HepG2 (cell line): ENCODE data around the gene TECPR1. TPM values are rescaled to one million over a fixed set of nuclear protein-coding genes. Genes with fewer than 3 reads are reported as not detected.

Experiments used
- CENPX ChIP-seq: sonication (generic); formaldehyde crosslinking; IDR thresholded peaks from 2 replicates; pipeline ENCODE4 v1.9.0; 2021; ENCODE audit warnings: mild to moderate bottlenecking, missing genetic modification reagents, moderate library complexity
- DNMT3B ChIP-seq: conservative IDR thresholded peaks from 2 replicates; pipeline ENCODE4 v1.6.1; 2016; ENCODE audit warnings: missing biosample characterization, control low read depth
- EZH2 ChIP-seq: conservative IDR thresholded peaks from 2 replicates; pipeline ENCODE4 v1.6.1; 2012; ENCODE audit warnings: mild to moderate bottlenecking, low read depth, low read length, moderate library complexity
- FOXP4 ChIP-seq: sonication (generic); formaldehyde crosslinking; IDR thresholded peaks from 2 replicates; pipeline ENCODE4 v1.4.0; 2020; ENCODE audit warnings: missing genetic modification reagents
- MED1 ChIP-seq: sonication (generic); formaldehyde crosslinking; IDR thresholded peaks from 2 replicates; pipeline ENCODE4 v1.4.0; 2020; ENCODE audit warnings: missing genetic modification reagents
- PHF8 ChIP-seq: sonication (generic); formaldehyde crosslinking; IDR thresholded peaks from 2 replicates; pipeline ENCODE4 v1.5.0; 2020; ENCODE audit warnings: missing genetic modification reagents
- SALL1 ChIP-seq: sonication (generic); formaldehyde crosslinking; IDR thresholded peaks from 2 replicates; pipeline ENCODE4 v1.8.0; 2022; ENCODE audit warnings: mild to moderate bottlenecking, missing genetic modification reagents
- SIX1 ChIP-seq: sonication (generic); formaldehyde crosslinking; IDR thresholded peaks from 2 replicates; pipeline ENCODE4 v1.4.0; 2020; ENCODE audit warnings: missing genetic modification reagents, borderline replicate concordance
- SIX4 ChIP-seq: sonication (generic); formaldehyde crosslinking; IDR thresholded peaks from 2 replicates; pipeline ENCODE4 v1.4.0; 2020; ENCODE audit warnings: missing genetic modification reagents
- TAF15 ChIP-seq: fragments of 200-400 bp; formaldehyde crosslinking; IDR thresholded peaks from one replicate; pipeline ENCODE4 v1.6.1; 2018; ENCODE audit warnings: mild to moderate bottlenecking, low read depth, low read length; ENCODE audit not compliant: poor library complexity, severe bottlenecking
- ZBTB20 ChIP-seq: sonication (generic); formaldehyde crosslinking; IDR thresholded peaks from 2 replicates; pipeline ENCODE4 v1.8.1; 2023; ENCODE audit warnings: missing genetic modification reagents, low read depth, mild to moderate bottlenecking, borderline replicate concordance
- ZEB1 ChIP-seq: IDR thresholded peaks from 2 replicates; pipeline ENCODE4 v1.6.1; 2012; ENCODE audit warnings: mild to moderate bottlenecking, low read depth, inconsistent platforms; ENCODE audit not compliant: insufficient replicate concordance
- ZFP36L1 ChIP-seq: sonication (generic); formaldehyde crosslinking; IDR thresholded peaks from 2 replicates; pipeline ENCODE4 v1.8.0; 2022; ENCODE audit warnings: mild to moderate bottlenecking, missing genetic modification reagents, moderate library complexity
- ZGPAT ChIP-seq: IDR thresholded peaks from 2 replicates; pipeline ENCODE4 v1.6.1; 2016; ENCODE audit warnings: mild to moderate bottlenecking
- ZIK1 ChIP-seq: sonication (generic); formaldehyde crosslinking; IDR thresholded peaks from 2 replicates; pipeline ENCODE4 v1.5.0; 2020; ENCODE audit warnings: mild to moderate bottlenecking, low read depth, missing genetic modification reagents, borderline replicate concordance
- ZNF558 ChIP-seq: sonication (generic); formaldehyde crosslinking; IDR thresholded peaks from 2 replicates; pipeline ENCODE4 v1.9.0; 2022; ENCODE audit warnings: mild to moderate bottlenecking, missing genetic modification reagents, borderline replicate concordance
- ZNF674 ChIP-seq: sonication (generic); formaldehyde crosslinking; IDR thresholded peaks from 2 replicates; pipeline ENCODE4 v1.5.0; 2020; ENCODE audit warnings: low read depth, mild to moderate bottlenecking, missing genetic modification reagents
- ZNF816 ChIP-seq: sonication (generic); formaldehyde crosslinking; IDR thresholded peaks from 2 replicates; pipeline ENCODE4 v1.8.0; 2022; ENCODE audit warnings: missing genetic modification reagents, mild to moderate bottlenecking, borderline replicate concordance
- polyA plus RNA-seq, 8 experiments: library from polyadenylated mRNA; depleted of rRNA in 3 of 8; stranded (reverse) in 7 of 8; unstranded in 1 of 8; fragments of >200 nt; fragmentation: Illumina TruSeq in 4 of 8; extraction: Trizol in 4 of 8; gene quantifications; 2 replicates each; pipeline versions ENCODE4 v1.2.1 to v1.2.3, GENCODE V29; 2011 to 2016; ENCODE audit warnings: low read depth in 4 of 8, missing spikeins in 1 of 8, mixed read lengths in 1 of 8; ENCODE audit not compliant: insufficient read depth in 1 of 8
- total RNA-seq, 5 experiments: library from RNA; depleted of rRNA; stranded (reverse); fragments of >200 nt; fragmentation: Illumina TruSeq; extraction: Trizol; gene quantifications; 2 replicates each; pipeline ENCODE4 v1.2.3, GENCODE V29; 2016; ENCODE audit warnings: low read depth in 1 of 5
- TF ChIP-seq, protein P1 (sequence below): sonication (generic); formaldehyde crosslinking; IDR thresholded peaks from 2 replicates; pipeline ENCODE4 v1.5.0; 2020; ENCODE audit warnings: mild to moderate bottlenecking, missing genetic modification reagents, borderline replicate concordance

TECPR1 gene
- total and polyA plus RNA-seq, 2 of the 13 experiments (the other 11 are each of a cell fraction or from before 2014, with no cell fraction given): 2.3 to 6.3 TPM

GRCh38 chr7:98252425-98253054 lies 508 bp upstream of the TECPR1 start (continued):
- no peak; the same call in 1 of the 2 replicates for TF ChIP-seq MED1
- TF ChIP-seq ZBTB20: no peak
- 0 out of 2 replicates have a peak, but pooled peaks have one; percentile 72 for TF ChIP-seq ZNF558 (CRISPR knock-in tag)
- peak; percentile 42; the same call in 1 of the 2 replicates for TF ChIP-seq ZNF816
- no peak for TF ChIP-seq EZH2
- no peak for TF ChIP-seq TAF15
- no peak for TF ChIP-seq ZIK1
- TF ChIP-seq SALL1: peak; percentile 46; the same call in 1 of the 2 replicates
- TF ChIP-seq, protein P1, sequence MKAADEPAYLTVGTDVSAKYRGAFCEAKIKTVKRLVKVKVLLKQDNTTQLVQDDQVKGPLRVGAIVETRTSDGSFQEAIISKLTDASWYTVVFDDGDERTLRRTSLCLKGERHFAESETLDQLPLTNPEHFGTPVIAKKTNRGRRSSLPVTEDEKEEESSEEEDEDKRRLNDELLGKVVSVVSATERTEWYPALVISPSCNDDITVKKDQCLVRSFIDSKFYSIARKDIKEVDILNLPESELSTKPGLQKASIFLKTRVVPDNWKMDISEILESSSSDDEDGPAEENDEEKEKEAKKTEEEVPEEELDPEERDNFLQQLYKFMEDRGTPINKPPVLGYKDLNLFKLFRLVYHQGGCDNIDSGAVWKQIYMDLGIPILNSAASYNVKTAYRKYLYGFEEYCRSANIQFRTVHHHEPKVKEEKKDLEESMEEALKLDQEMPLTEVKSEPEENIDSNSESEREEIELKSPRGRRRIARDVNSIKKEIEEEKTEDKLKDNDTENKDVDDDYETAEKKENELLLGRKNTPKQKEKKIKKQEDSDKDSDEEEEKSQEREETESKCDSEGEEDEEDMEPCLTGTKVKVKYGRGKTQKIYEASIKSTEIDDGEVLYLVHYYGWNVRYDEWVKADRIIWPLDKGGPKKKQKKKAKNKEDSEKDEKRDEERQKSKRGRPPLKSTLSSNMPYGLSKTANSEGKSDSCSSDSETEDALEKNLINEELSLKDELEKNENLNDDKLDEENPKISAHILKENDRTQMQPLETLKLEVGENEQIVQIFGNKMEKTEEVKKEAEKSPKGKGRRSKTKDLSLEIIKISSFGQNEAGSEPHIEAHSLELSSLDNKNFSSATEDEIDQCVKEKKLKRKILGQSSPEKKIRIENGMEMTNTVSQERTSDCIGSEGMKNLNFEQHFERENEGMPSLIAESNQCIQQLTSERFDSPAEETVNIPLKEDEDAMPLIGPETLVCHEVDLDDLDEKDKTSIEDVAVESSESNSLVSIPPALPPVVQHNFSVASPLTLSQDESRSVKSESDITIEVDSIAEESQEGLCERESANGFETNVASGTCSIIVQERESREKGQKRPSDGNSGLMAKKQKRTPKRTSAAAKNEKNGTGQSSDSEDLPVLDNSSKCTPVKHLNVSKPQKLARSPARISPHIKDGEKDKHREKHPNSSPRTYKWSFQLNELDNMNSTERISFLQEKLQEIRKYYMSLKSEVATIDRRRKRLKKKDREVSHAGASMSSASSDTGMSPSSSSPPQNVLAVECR (CRISPR knock-in tag): peak; percentile 72
- TF ChIP-seq SIX1 (CRISPR knock-in tag): no peak
- TF ChIP-seq SIX4 (CRISPR knock-in tag): no peak
- no peak for TF ChIP-seq CENPX (CRISPR knock-in tag)
- TF ChIP-seq ZFP36L1 (CRISPR knock-in tag): no peak
- peak; percentile 1 for TF ChIP-seq ZEB1
- TF ChIP-seq FOXP4 (CRISPR knock-in tag): no peak
- no peak for TF ChIP-seq ZNF674 (CRISPR knock-in tag)
- TF ChIP-seq PHF8 (CRISPR knock-in tag): peak; percentile 97
- no peak for TF ChIP-seq DNMT3B (CRISPR knock-in tag)
- no peak for TF ChIP-seq ZGPAT (CRISPR knock-in tag)
- TF ChIP-seq, all 625 proteins: peak for 74
